HL-60 (cell line): ENCODE data around the gene SPATA32.
A peak's percentile ranks its signal among the peaks of the same experiment; 100 is the strongest.

Experiments
- DNase-seq, 2 experiments: peaks; one replicate each; pipeline ENCODE4 v3.0.0-alpha.2; 2010 to 2020; ENCODE audit warnings: low read depth in 1 of 2, low spot score in 1 of 2
- H3K27ac ChIP-seq: fragments of 250-450 bp; sonication (Bioruptor Pico); replicated peaks from 2 replicates; pipeline ENCODE4 v1.5.1; 2020; ENCODE audit warnings: mild to moderate bottlenecking, moderate library complexity
- H3K27me3 ChIP-seq: fragments of 250-450 bp; sonication (Bioruptor Pico); 2 replicates; pipeline ENCODE4 v1.5.1; 2021; ENCODE audit warnings: mild to moderate bottlenecking, moderate library complexity; ENCODE audit not compliant: insufficient read depth, poor library complexity, severe bottlenecking
- H3K4me3 ChIP-seq: replicated peaks from 2 replicates; pipeline ENCODE4 v1.5.1; 2011; ENCODE audit warnings: mild to moderate bottlenecking, control low read depth, low read length; ENCODE audit not compliant: insufficient read depth
- CTCF ChIP-seq: IDR thresholded peaks from one replicate; pipeline ENCODE4 v1.5.1; 2011; ENCODE audit warnings: low read length, control low read depth, inconsistent platforms; ENCODE audit not compliant: insufficient read depth
- GABPA ChIP-seq: IDR thresholded peaks from 2 replicates; pipeline ENCODE4 v1.6.1; 2012; ENCODE audit warnings: low read depth
- POLR2AphosphoS5 ChIP-seq: IDR thresholded peaks from 2 replicates; pipeline ENCODE4 v1.6.1; 2012; ENCODE audit warnings: low read depth
- REST ChIP-seq: IDR thresholded peaks from 2 replicates; pipeline ENCODE4 v1.6.1; 2012; ENCODE audit warnings: low read depth; ENCODE audit not compliant: insufficient replicate concordance
- SPI1 ChIP-seq: IDR thresholded peaks from 2 replicates; pipeline ENCODE4 v1.6.1; 2012; ENCODE audit warnings: low read depth, mild to moderate bottlenecking, borderline replicate concordance

SPATA32 gene

GRCh38 chr17:45282683-45283644 lies 21.1 kb upstream of the SPATA32 start:
- DNase-seq: no peak
- H3K4me3 ChIP-seq: no peak overlapping the region
- H3K27ac ChIP-seq: no peak overlapping the region
- TF ChIP-seq GABPA (no peak), POLR2AphosphoS5 (no peak), SPI1 (no peak)
- H3K27me3 ChIP-seq: no peaks in the 10 kb centered on the region

- DNase-seq: no peak
- Histone ChIP-seq H3K27me3 (no peaks in the 10 kb centered on the region), H3K27ac (no peak overlapping the region), H3K4me3 (no peak overlapping the region)
- no peak for TF ChIP-seq GABPA
- TF ChIP-seq REST: no peak
- TF ChIP-seq SPI1: no peak
- no peak for TF ChIP-seq CTCF
- TF ChIP-seq POLR2AphosphoS5: no peak
Observed at GRCh38 chr17:45279898-45280297, 18.0 kb upstream of the SPATA32 start.

GRCh38 chr17:45277992-45278391 lies 16.1 kb upstream of the SPATA32 start:
- no peak for DNase-seq
- Histone ChIP-seq H3K27ac (no peak overlapping the region), H3K27me3 (no peaks in the 10 kb centered on the region), H3K4me3 (no peak overlapping the region)
- TF ChIP-seq POLR2AphosphoS5 (no peak), REST (no peak), SPI1 (no peak), GABPA (no peak), CTCF (no peak)

- DNase-seq: peak; percentile 76 to 90
- Histone ChIP-seq H3K27me3 (no peaks in the 10 kb centered on the region), H3K4me3 (no peak overlapping the region), H3K27ac (no peak overlapping the region)
- no peak for TF ChIP-seq REST
- no peak for TF ChIP-seq POLR2AphosphoS5
- TF ChIP-seq GABPA: no peak
- no peak for TF ChIP-seq SPI1
- peak; percentile 78 for TF ChIP-seq CTCF
Observed at GRCh38 chr17:45277216-45277849, 15.4 kb upstream of the SPATA32 start.
